IPS-15b (cell line): ENCODE data around the gene GRID1.

Experiments
- H3K27me3 ChIP-seq: one replicate; pipeline ENCODE4 v1.6.1; 2013; ENCODE audit warnings: low read length; ENCODE audit not compliant: control insufficient read depth, insufficient read depth
- H3K36me3 ChIP-seq: one replicate; pipeline ENCODE4 v1.6.1; 2013; ENCODE audit warnings: low read length; ENCODE audit not compliant: control insufficient read depth, insufficient read depth
- H3K4me1 ChIP-seq: one replicate; pipeline ENCODE4 v1.6.1; 2013; ENCODE audit warnings: mild to moderate bottlenecking, low read length; ENCODE audit not compliant: control insufficient read depth, insufficient read depth
- H3K4me3 ChIP-seq: one replicate; pipeline ENCODE4 v1.5.1; 2013; ENCODE audit warnings: low read depth, low read length
- H3K9ac ChIP-seq: one replicate; pipeline ENCODE4 v1.6.1; 2013; ENCODE audit warnings: low read depth, mild to moderate bottlenecking, low read length
- H3K9me3 ChIP-seq: one replicate; pipeline ENCODE4 v1.6.1; 2013; ENCODE audit warnings: mild to moderate bottlenecking, low read length; ENCODE audit not compliant: control insufficient read depth, insufficient read depth

Gene GRID1

GRCh38 chr10:86207226-86207625 lies 159.4 kb downstream of the GRID1 start:
- no peaks in the 10 kb centered on the region for H3K27me3 ChIP-seq
- no peaks in the 10 kb centered on the region for H3K9me3 ChIP-seq
- H3K4me3 ChIP-seq: no peak overlapping the region
- no peak overlapping the region for H3K9ac ChIP-seq
- no peaks in the 10 kb centered on the region for H3K4me1 ChIP-seq
- H3K36me3 ChIP-seq: no peaks in the 10 kb centered on the region

DNA sequence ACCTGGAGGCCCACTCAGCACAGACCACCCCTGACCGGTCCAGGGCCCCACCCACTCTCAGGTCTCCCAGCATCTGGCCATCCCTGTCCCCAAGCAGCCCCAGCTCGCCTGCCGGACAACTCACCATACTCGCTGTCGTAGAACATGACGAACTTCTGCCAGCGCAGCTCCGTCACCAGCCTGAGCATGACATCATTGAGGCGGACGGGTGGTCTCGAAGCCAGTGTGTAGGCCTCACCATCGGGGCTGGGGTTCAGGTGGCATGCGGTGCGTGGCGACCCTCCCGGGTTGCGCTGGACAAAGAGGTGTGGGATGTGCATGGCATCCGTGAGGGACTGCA lies 160.4 kb downstream of the GRID1 start:
- no peak overlapping the region for H3K4me3 ChIP-seq
- no peaks in the 10 kb centered on the region for H3K9me3 ChIP-seq
- no peaks in the 10 kb centered on the region for H3K36me3 ChIP-seq
- no peaks in the 10 kb centered on the region for H3K4me1 ChIP-seq
- no peak overlapping the region for H3K9ac ChIP-seq
- no peaks in the 10 kb centered on the region for H3K27me3 ChIP-seq

GRCh38 chr10:86205306-86206239 lies 161.0 kb downstream of the GRID1 start:
- no peaks in the 10 kb centered on the region for H3K27me3 ChIP-seq
- H3K4me3 ChIP-seq: no peak overlapping the region
- no peak overlapping the region for H3K9ac ChIP-seq
- no peaks in the 10 kb centered on the region for H3K4me1 ChIP-seq
- no peaks in the 10 kb centered on the region for H3K36me3 ChIP-seq
- H3K9me3 ChIP-seq: no peaks in the 10 kb centered on the region

DNA sequence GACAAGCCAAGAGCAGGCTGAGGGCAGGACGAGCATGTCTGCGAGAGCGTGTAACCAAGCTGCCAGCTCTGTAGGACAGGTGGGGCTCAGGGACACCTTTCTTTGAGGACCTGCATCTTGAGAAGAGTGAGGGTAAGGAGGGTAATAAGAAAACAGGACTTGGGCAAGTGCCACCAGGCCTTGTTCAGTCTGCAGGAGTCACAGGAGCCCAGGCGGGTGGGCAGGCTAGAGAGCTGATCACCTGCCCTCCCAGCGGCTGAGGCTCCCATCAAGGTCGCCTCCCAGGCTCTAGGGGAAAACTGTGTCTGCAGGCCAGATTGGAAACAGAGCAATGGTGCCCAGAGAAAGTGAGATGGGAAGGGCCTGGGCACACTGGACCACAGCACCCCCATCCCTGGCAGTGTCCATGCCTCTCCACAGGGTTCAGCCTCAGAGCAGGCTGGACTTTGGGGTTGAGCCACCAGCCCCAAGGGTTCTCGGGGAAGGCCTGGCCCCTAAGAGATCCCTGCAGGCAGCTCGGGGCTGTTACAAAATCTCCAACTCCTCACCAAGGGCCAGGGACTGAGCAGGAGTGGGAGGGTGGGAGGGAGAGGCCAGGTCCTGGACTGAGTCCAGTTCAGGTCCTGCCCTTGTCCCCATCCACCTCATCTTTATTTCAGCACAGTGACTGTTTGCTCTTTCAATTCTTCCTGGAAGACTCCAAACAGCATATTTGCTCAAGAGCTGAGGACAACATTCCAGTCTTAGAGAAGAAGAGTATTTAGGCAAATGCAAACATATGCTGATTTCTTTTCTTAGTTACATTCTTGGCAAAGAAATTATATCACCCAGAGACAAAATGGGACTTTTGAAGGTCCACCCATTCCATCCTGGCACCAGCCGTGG lies 161.9 kb downstream of the GRID1 start:
- H3K4me1 ChIP-seq: no peaks in the 10 kb centered on the region
- no peaks in the 10 kb centered on the region for H3K9me3 ChIP-seq
- H3K4me3 ChIP-seq: no peak overlapping the region
- H3K9ac ChIP-seq: no peak overlapping the region
- no peaks in the 10 kb centered on the region for H3K36me3 ChIP-seq
- H3K27me3 ChIP-seq: no peaks in the 10 kb centered on the region

GRCh38 chr10:86203162-86203905 lies 163.3 kb downstream of the GRID1 start:
- no peaks in the 10 kb centered on the region for H3K36me3 ChIP-seq
- no peak overlapping the region for H3K9ac ChIP-seq
- no peak overlapping the region for H3K4me3 ChIP-seq
- H3K27me3 ChIP-seq: no peaks in the 10 kb centered on the region
- no peaks in the 10 kb centered on the region for H3K4me1 ChIP-seq
- H3K9me3 ChIP-seq: no peaks in the 10 kb centered on the region

- Histone ChIP-seq H3K4me1 (no peaks in the 10 kb centered on the region), H3K36me3 (no peaks in the 10 kb centered on the region), H3K27me3 (no peaks in the 10 kb centered on the region), H3K9me3 (no peaks in the 10 kb centered on the region), H3K9ac (no peak overlapping the region), H3K4me3 (no peak overlapping the region)
Observed at GRCh38 chr10:86202226-86202735, 164.3 kb downstream of the GRID1 start.

GRCh38 chr10:86200867-86201266 lies 165.7 kb downstream of the GRID1 start:
- H3K36me3 ChIP-seq: no peaks in the 10 kb centered on the region
- no peaks in the 10 kb centered on the region for H3K9me3 ChIP-seq
- peaks cover 2% of the 10 kb centered on the region for H3K27me3 ChIP-seq
- no peak overlapping the region for H3K9ac ChIP-seq
- H3K4me1 ChIP-seq: no peaks in the 10 kb centered on the region
- no peak overlapping the region for H3K4me3 ChIP-seq

DNA sequence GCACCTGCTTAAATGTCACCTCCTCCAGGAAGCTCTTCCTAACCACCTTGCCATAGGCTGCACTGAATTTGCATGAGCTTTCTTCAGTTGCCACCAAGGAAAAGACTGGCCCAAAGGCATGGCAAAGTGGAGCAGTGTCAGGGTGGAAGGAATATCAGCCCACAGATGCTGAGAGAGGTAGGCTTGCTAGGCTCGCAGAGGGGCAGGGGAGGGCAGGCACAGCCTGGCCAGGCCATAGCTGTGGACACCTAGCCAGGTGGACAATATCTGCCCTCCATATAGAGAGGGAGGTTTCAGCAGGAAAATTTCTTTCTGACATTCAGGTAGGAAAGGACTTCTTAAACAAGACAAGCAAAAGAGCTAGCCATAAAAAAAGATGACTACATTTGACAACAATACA lies 166.3 kb downstream of the GRID1 start:
- no peaks in the 10 kb centered on the region for H3K4me1 ChIP-seq
- H3K9me3 ChIP-seq: no peaks in the 10 kb centered on the region
- peaks cover 2% of the 10 kb centered on the region for H3K27me3 ChIP-seq
- no peak overlapping the region for H3K4me3 ChIP-seq
- no peak overlapping the region for H3K9ac ChIP-seq
- H3K36me3 ChIP-seq: no peaks in the 10 kb centered on the region

DNA sequence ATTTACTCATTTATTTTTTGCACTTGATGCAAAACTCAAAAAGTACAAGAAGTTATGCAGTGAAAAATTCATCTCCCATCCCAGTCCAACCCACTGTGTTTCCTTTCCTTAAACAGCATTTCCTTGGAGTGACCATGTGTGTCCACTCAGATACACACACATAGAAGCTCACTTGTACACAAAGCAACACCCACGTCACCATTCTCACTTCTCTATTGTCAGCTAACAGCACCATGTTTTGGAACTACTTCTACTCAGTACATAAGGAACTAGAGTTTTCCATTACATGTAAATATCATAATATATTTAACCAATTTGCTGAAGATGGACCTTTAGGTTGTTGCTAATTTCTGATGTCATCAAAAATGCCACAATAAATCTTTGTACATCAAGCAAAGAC lies 167.6 kb downstream of the GRID1 start:
- H3K4me3 ChIP-seq: no peak overlapping the region

GRCh38 chr10:86198271-86198670 lies 168.3 kb downstream of the GRID1 start:
- Histone ChIP-seq H3K27me3 (peaks cover 2% of the 10 kb centered on the region), H3K9ac (no peak overlapping the region), H3K36me3 (no peaks in the 10 kb centered on the region), H3K4me3 (no peak overlapping the region), H3K4me1 (no peaks in the 10 kb centered on the region), H3K9me3 (no peaks in the 10 kb centered on the region)

More for the DNA sequence above, 167.6 kb downstream of the GRID1 start:
- Histone ChIP-seq H3K9ac (no peak overlapping the region), H3K36me3 (no peaks in the 10 kb centered on the region), H3K9me3 (no peaks in the 10 kb centered on the region), H3K27me3 (peaks cover 2% of the 10 kb centered on the region), H3K4me1 (no peaks in the 10 kb centered on the region)

- H3K4me3 ChIP-seq: no peak overlapping the region
- H3K9me3 ChIP-seq: no peaks in the 10 kb centered on the region
- H3K4me1 ChIP-seq: no peaks in the 10 kb centered on the region
Observed at GRCh38 chr10:86197166-86197790, 169.3 kb downstream of the GRID1 start.

More at GRCh38 chr10:86197166-86197790, 169.3 kb downstream of the GRID1 start:
- no peak overlapping the region for H3K9ac ChIP-seq
- H3K36me3 ChIP-seq: no peaks in the 10 kb centered on the region
- H3K27me3 ChIP-seq: peaks cover 2% of the 10 kb centered on the region
